AG04450 (cell line): Measurements from ENCODE around the gene SH3GL2. TPM values are rescaled to one million over a fixed set of nuclear protein-coding genes. Genes with fewer than 3 reads are reported as not detected.
A peak's percentile ranks its signal among the peaks of the same experiment; 100 is the strongest.

Experiments used
- CTCF ChIA-PET: fragments of 300-600, 350-600 bp; formaldehyde crosslinking; extraction: SDS; loops from one replicate; lab custom pipeline; 2022; ENCODE audit warnings: antibody characterized with exemption, inconsistent platforms; lab: Charles Lee
- POLR2A ChIA-PET: fragments of 350-600 bp; formaldehyde crosslinking; extraction: SDS; loops from one replicate; lab custom pipeline; 2021; ENCODE audit warnings: antibody characterized with exemption, inconsistent platforms; lab: Yijun Ruan, JAX
- DNase-seq: peaks from one replicate; pipeline ENCODE4 v3.0.0-alpha.2; 2011; ENCODE audit warnings: low read depth, low spot score
- H3K27ac ChIP-seq: one replicate; pipeline ENCODE4 v1.5.1; 2012; ENCODE audit warnings: low read depth, low read length, control low read depth
- H3K27me3 ChIP-seq: one replicate; pipeline ENCODE4 v1.6.0; 2012; ENCODE audit warnings: low read length; ENCODE audit not compliant: control insufficient read depth, insufficient read depth
- H3K4me3 ChIP-seq: 2 replicates; pipeline ENCODE4 v1.5.1; 2011; ENCODE audit warnings: mild to moderate bottlenecking, low read depth, low read length, control low read depth
- H3K9me3 ChIP-seq: 2 replicates; pipeline ENCODE4 v1.5.1; 2012; ENCODE audit warnings: low read length; ENCODE audit not compliant: control insufficient read depth, insufficient read depth
- CTCF ChIP-seq: IDR thresholded peaks from 2 replicates; pipeline ENCODE4 v1.5.1; 2011; ENCODE audit warnings: low read depth, low read length, control low read depth, inconsistent platforms
- polyA plus RNA-seq: library from polyadenylated mRNA; depleted of rRNA; stranded (reverse); fragments of >200 nt; gene quantifications from 2 replicates; pipeline ENCODE4 v1.2.3, GENCODE V29; 2011

SH3GL2 gene
- polyA plus RNA-seq, 1 experiment, result 0.04 TPM

- POLR2A ChIA-PET, result interaction anchor here (0.7 kb wide), 1 partner anchor 396 kb away, joined by 3 read pairs; no protein-coding TSS in a partner anchor
Observed at GRCh38 chr9:17810728-17811571, 232.1 kb downstream of the SH3GL2 start.

GRCh38 chr9:17813798-17814197, 234.9 kb downstream of the SH3GL2 start:
- H3K27me3 ChIP-seq, result peaks cover 3% of the 10 kb centered on the region
- no peak overlapping the region for H3K27ac ChIP-seq
- POLR2A ChIA-PET, result no interaction called here
- DNase-seq, result no peak
- no peaks in the 10 kb centered on the region for H3K9me3 ChIP-seq
- no peak for TF ChIP-seq CTCF
- CTCF ChIA-PET, result interaction anchor here (0.7 to 6.6 kb wide), 2 partner anchors 11 to 399 kb away, joined by 3 to 183 read pairs; no protein-coding TSS in a partner anchor
- no peak overlapping the region for H3K4me3 ChIP-seq

More at GRCh38 chr9:17810728-17811571, 232.1 kb downstream of the SH3GL2 start:
- H3K4me3 ChIP-seq, result no peak overlapping the region
- peaks cover 3% of the 10 kb centered on the region for H3K27me3 ChIP-seq
- no peaks in the 10 kb centered on the region for H3K9me3 ChIP-seq
- DNase-seq, result peak; percentile 23
- peak; percentile 92 for TF ChIP-seq CTCF
- H3K27ac ChIP-seq, result no peak overlapping the region
- CTCF ChIA-PET, result interaction anchor here (0.6 to 6.6 kb wide), 71 partner anchors 9 to 1654 kb away, joined by 3 to 183 read pairs (median 4); partner anchors contain the start of genes RRAGA and SAXO1

GRCh38 chr9:17816431-17817027, 237.7 kb downstream of the SH3GL2 start:
- H3K9me3 ChIP-seq, result no peaks in the 10 kb centered on the region
- no peak overlapping the region for H3K27ac ChIP-seq
- CTCF ChIA-PET, result interaction anchor here (1.4 kb wide), 1 partner anchor 292 kb away, joined by 4 read pairs; no protein-coding TSS in a partner anchor
- TF ChIP-seq CTCF, result no peak
- H3K4me3 ChIP-seq, result no peak overlapping the region
- POLR2A ChIA-PET, result no interaction called here
- H3K27me3 ChIP-seq, result no peaks in the 10 kb centered on the region
- no peak for DNase-seq

GRCh38 chr9:17824191-17824590, 245.3 kb downstream of the SH3GL2 start:
- no peak for DNase-seq
- POLR2A ChIA-PET, result no interaction called here
- TF ChIP-seq CTCF, result no peak
- CTCF ChIA-PET, result interaction anchor here (2.0 kb wide), 1 partner anchor 13 kb away, joined by 14 read pairs; no protein-coding TSS in a partner anchor
- Histone ChIP-seq H3K27ac (no peak overlapping the region), H3K9me3 (no peaks in the 10 kb centered on the region), H3K27me3 (no peaks in the 10 kb centered on the region), H3K4me3 (no peak overlapping the region)
